Cardiac ventricle fibroblast (primary cell): ENCODE data around the gene MYG1. TPM values are rescaled to one million over a fixed set of nuclear protein-coding genes. Genes with fewer than 3 reads are reported as not detected.

ENCODE experiments used
- total RNA-seq: library from RNA; depleted of rRNA; stranded (reverse); fragments of >200 nt; gene quantifications from 2 replicates; pipeline ENCODE4 v1.2.3, GENCODE V29; 2015

MYG1 gene
- total RNA-seq = 44.5 and 67.0 TPM in 2 replicates

GRCh38 chr12:53299454-53300180 lies at the start of gene MYG1:
TSS of gene MYG1 (plus strand) at chr12:53299695. CDS start at chr12:53299738, 43 bp downstream.

GRCh38 chr12:53267999-53268629 lies 31.4 kb upstream of the MYG1 start, which contains the start of gene ESPL1:
TSS of gene ESPL1 (plus strand) at chr12:53268299. CDS start at chr12:53268767, 468 bp downstream.

GRCh38 chr12:53295070-53295890 lies 4.2 kb upstream of the MYG1 start, which contains the start of gene PFDN5:
TSS of gene PFDN5 (plus strand) at chr12:53295542. CDS start at chr12:53295568, 26 bp downstream.

GRCh38 chr12:53336181-53336681 lies 36.7 kb downstream of the MYG1 start, which contains the start of gene SP7:
TSS of gene SP7 (minus strand) at chr12:53336354. CDS start at chr12:53335646, 708 bp downstream.

Other genes with a start within 250 kb of the MYG1 start
- gene TNS2, start 249.6 kb upstream of the MYG1 start, total RNA-seq = 92.5 and 97.3 TPM in 2 replicates
- gene SPRYD3, start 220.3 kb upstream of the MYG1 start, total RNA-seq = 18.2 and 24.9 TPM in 2 replicates
- 457 and 644 TPM in 2 replicates for gene IGFBP6, start 202.0 kb upstream of the MYG1 start, total RNA-seq
- gene SOAT2, start 196.2 kb upstream of the MYG1 start, total RNA-seq = not detected in 2 replicates
- 6.0 and 7.5 TPM in 2 replicates for gene ZNF740, start 119.0 kb upstream of the MYG1 start, total RNA-seq
- 6.8 and 16.6 TPM in 2 replicates for gene CSAD, start 118.8 kb upstream of the MYG1 start, total RNA-seq
- gene ITGB7, start 92.4 kb upstream of the MYG1 start, total RNA-seq = 0.59 TPM in 1 of 2 replicates, not detected in the other
- 15.8 and 16.4 TPM in 2 replicates for gene RARG, start 67.5 kb upstream of the MYG1 start, total RNA-seq
- 1.1 and 3.6 TPM in 2 replicates for gene ESPL1, start 31.4 kb upstream of the MYG1 start, total RNA-seq
- 553 and 569 TPM in 2 replicates for gene PFDN5, start 4.2 kb upstream of the MYG1 start, total RNA-seq
- gene AAAS, start 21.9 kb downstream of the MYG1 start, total RNA-seq = 29.9 and 44.4 TPM in 2 replicates
- gene SP7, start 36.7 kb downstream of the MYG1 start, total RNA-seq = not detected in 2 replicates
- 32.3 and 35.4 TPM in 2 replicates for gene SP1, start 80.5 kb downstream of the MYG1 start, total RNA-seq
- gene AMHR2, start 124.2 kb downstream of the MYG1 start, total RNA-seq = not detected in 2 replicates
- gene PRR13, start 142.0 kb downstream of the MYG1 start, total RNA-seq = 61.0 and 79.9 TPM in 2 replicates
- 506 and 512 TPM in 2 replicates for gene PCBP2, start 152.4 kb downstream of the MYG1 start, total RNA-seq
- gene MAP3K12, start 199.8 kb downstream of the MYG1 start, total RNA-seq = 30.6 and 31.4 TPM in 2 replicates
- 26.5 and 32.2 TPM in 2 replicates for gene TARBP2, start 201.6 kb downstream of the MYG1 start, total RNA-seq
- gene NPFF, start 207.8 kb downstream of the MYG1 start, total RNA-seq = not detected in 2 replicates